Fibroblast of the aortic adventitia (primary cell): Measurements from ENCODE around the gene CLMP. TPM values are rescaled to one million over a fixed set of nuclear protein-coding genes. Genes with fewer than 3 reads are reported as not detected.

ENCODE experiments used
- DNase-seq: peaks from one replicate; pipeline ENCODE4 v3.0.0-alpha.2; 2010; ENCODE audit warnings: low read depth
- H3K4me3 ChIP-seq: 2 replicates; pipeline ENCODE4 v1.5.1; 2011; ENCODE audit warnings: low read depth, mild to moderate bottlenecking, control low read depth, low read length, moderate library complexity
- total RNA-seq: library from RNA; depleted of rRNA; stranded (reverse); fragments of >200 nt; gene quantifications from 2 replicates; pipeline ENCODE4 v1.2.3, GENCODE V29; 2012; ENCODE audit warnings: low replicate concordance
- TF ChIP-seq, protein P1 (sequence below): IDR thresholded peaks from 2 replicates; pipeline ENCODE4 v1.5.1; 2011; ENCODE audit warnings: mild to moderate bottlenecking, low read length, control low read depth, inconsistent platforms; ENCODE audit not compliant: insufficient read depth

Gene CLMP
- total RNA-seq, result 187 and 235 TPM in 2 replicates

DNA sequence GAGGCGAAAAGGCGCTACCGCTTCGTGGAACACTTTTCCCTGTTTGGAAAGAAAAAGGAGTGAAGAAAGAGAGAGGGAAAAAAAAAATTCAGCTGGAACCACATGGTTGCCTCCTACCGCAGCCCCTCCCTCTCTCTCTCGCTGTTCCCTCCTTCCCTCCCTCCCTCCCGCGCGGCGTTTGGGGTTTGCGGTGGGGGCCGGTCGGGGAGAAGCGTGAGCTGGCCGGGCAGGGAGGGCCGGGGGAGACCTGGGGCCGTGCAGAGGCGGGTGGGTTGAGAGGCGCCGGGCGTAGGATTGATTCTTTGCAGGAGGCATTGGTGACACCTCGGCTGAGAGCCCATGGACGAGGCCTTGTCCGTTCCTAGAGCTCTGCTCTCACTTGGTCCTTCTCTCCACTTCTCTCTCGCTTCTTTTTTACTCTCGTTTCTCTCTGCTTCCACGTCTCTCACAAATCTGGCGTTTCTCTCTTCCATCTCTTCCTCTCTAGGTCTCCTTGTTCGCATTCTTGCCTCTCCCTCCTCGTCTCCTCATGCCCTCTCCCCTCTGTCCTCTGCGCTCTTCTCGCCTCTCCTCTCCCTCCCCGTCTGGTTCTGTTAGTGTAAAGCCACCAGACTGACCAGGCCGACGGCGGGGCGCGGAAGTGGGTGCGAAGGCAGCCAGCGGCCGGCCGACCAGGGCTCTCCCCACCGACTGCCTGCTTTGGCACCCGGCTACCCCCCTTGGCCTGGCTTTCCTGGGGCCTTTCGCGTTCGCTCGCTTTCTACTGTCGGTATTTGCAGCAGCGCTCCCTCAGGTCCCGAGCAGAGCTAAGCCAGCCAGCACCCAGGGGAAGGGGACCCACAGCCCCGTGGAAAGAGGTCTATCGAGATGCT is at the start of gene CLMP:
TSS of gene CLMP (minus strand) at position 61 of the 872 bp plus-strand sequence. CDS start 308 bp downstream, outside the sequence.
- H3K4me3 ChIP-seq, result peak within 1 kb of the TSS; percentile 87
- TF ChIP-seq, protein P1, sequence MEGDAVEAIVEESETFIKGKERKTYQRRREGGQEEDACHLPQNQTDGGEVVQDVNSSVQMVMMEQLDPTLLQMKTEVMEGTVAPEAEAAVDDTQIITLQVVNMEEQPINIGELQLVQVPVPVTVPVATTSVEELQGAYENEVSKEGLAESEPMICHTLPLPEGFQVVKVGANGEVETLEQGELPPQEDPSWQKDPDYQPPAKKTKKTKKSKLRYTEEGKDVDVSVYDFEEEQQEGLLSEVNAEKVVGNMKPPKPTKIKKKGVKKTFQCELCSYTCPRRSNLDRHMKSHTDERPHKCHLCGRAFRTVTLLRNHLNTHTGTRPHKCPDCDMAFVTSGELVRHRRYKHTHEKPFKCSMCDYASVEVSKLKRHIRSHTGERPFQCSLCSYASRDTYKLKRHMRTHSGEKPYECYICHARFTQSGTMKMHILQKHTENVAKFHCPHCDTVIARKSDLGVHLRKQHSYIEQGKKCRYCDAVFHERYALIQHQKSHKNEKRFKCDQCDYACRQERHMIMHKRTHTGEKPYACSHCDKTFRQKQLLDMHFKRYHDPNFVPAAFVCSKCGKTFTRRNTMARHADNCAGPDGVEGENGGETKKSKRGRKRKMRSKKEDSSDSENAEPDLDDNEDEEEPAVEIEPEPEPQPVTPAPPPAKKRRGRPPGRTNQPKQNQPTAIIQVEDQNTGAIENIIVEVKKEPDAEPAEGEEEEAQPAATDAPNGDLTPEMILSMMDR, result no peak
- DNase-seq, result peak; percentile 70

DNA sequence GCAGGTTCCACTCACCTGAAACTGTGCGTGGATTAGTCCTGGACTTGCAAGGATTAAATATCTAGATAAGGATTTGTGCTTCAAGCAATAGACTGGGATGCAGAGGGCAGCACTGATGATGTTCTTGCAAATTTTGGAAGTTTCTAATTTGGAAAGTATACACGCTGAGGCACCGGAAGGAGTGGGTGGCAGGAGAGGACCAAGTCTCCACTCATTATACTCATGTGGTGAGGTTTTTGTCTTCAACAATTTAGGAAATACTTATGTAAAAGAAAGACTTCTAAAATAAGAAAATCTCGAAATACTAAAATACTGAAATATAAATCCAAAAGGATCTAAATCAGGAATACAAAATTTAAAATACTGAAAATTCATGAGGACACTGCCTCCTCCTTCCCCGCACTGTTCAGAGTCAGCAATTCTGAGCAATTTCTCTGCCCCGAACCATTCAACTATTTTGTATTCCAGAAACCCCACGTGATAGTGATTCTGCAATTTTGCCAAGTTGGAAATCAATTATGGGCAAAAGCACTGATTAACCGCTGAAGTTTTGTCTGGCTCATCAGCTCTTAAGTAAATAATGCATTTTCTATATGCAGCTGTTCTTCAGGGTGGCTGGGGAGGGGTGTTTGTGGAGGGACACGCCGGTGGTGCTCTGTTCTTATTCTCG is 47.0 kb upstream of the CLMP start:
- DNase-seq, result no peak
- no peak overlapping the region for H3K4me3 ChIP-seq
- TF ChIP-seq, protein P1, result no peak

GRCh38 chr11:123241294-123241693 is 46.2 kb upstream of the CLMP start:
- TF ChIP-seq, protein P1, result no peak
- H3K4me3 ChIP-seq, result no peak overlapping the region
- no peak for DNase-seq

DNA sequence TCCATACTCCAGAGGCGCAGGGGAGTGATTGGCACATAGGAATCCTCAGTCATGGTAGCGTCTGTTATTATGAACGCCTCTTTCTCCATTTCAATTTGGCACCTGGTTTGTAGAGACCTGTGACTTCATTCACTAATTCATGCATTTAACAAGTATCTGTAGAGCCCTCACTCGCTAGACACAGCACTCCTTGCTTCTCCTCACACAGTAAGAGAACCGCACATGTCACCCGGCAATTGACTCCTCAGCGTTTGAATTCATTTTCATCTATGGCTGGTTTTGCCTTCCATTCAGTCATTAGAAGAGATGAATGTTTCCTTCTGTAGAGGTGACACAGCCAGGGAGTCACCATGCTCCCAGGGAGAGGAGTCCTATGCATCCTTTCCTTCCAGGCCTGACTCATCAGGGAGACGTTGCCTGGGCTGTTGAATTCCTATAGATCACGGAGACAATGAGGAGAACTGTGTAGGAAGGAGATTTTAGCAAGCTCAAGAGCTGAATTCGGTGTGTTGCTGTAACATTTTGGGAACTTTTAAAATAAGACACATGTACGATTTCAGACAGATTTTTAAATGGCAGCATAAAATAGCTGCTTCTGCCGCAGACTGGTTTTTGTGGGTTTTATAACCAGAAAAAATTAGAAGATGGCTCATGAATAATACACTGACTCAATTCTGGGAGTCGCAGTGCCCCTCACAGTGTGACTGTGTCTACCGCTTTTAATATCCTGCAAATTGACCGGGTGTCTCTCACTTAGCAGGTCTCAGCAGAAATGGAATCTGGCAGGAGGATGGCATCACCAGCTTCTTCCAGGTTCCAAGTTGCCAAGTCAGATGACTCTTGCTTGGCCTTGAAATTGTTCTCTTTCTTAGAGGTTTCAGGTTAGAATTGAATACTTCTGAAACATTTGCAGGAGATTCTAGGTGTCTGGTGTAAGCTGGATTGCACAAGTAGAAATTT is 44.4 kb upstream of the CLMP start:
- TF ChIP-seq, protein P1, result no peak
- DNase-seq, result no peak
- H3K4me3 ChIP-seq, result no peak overlapping the region

DNA sequence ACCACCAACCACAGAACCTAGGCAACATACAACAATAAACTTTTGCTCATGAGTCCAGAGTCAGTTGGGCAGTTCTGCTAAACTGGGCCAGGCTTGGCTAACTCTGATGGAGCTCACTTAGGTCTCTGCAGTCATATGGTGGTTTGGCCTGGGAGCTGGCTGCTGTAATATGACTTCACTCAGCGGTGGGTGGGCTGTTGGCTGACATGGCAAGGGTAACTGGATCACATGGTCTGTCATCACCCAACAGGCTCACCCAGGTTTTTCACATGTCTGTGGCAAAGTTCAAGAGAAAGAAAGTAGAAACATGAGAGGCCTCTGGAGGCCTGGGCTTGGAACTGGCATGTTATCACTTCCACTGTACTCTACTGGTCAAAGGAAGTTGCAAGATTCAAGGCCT is 43.2 kb upstream of the CLMP start:
- DNase-seq, result peak; percentile 93
- TF ChIP-seq, protein P1, result peak; percentile 6

GRCh38 chr11:123236879-123237278 is 41.8 kb upstream of the CLMP start:
- TF ChIP-seq, protein P1, result no peak
- no peak overlapping the region for H3K4me3 ChIP-seq
- DNase-seq, result no peak

More for the DNA sequence above, 43.2 kb upstream of the CLMP start:
- no peak overlapping the region for H3K4me3 ChIP-seq
